H1 (cell line): Measurements from ENCODE around the gene TWIST2. TPM values are rescaled to one million over a fixed set of nuclear protein-coding genes. Genes with fewer than 3 reads are reported as not detected.

Experiments used
- CTCF ChIA-PET: fragments of 300-600 bp; sonication (Branson Sonifier 250); formaldehyde crosslinking; loops from one replicate; lab custom pipeline; 2021; ENCODE audit not compliant: partially characterized antibody; lab: Charles Lee
- POLR2A ChIA-PET: fragments of 300-600 bp; sonication (Branson Sonifier 250); formaldehyde crosslinking; loops from one replicate; lab custom pipeline; 2021; ENCODE audit warnings: inconsistent platforms; ENCODE audit not compliant: partially characterized antibody; lab: Charles Lee
- DNase-seq, 2 experiments: peaks; one replicate each; pipeline versions ENCODE4 v3.0.0 to v3.0.0-alpha.2; 2010 to 2022; ENCODE audit warnings: low spot score in 2 of 2, low read depth in 1 of 2, mixed read lengths in 1 of 2
- FAIRE-seq: peaks from 2 replicates; lab custom pipeline; 2011; peaks lifted over from hg19 to GRCh38; lab: Jason Lieb, UNC
- H2AFZ ChIP-seq: 2 replicates; pipeline ENCODE4 v1.8.1; 2012; ENCODE audit warnings: low read length, inconsistent platforms
- H2AK5ac ChIP-seq: 2 replicates; pipeline ENCODE4 v1.6.1; 2013; ENCODE audit warnings: low read depth, low read length
- H2BK120ac ChIP-seq: replicated peaks from 2 replicates; pipeline ENCODE3; 2013; ENCODE audit warnings: low read depth, low read length, inconsistent platforms
- H2BK12ac ChIP-seq: 2 replicates; pipeline ENCODE4 v1.6.1; 2013; ENCODE audit warnings: low read depth, low read length
- H2BK15ac ChIP-seq: 2 replicates; pipeline ENCODE4 v1.6.1; 2013; ENCODE audit warnings: low read length
- H2BK20ac ChIP-seq: 2 replicates; pipeline ENCODE4 v1.6.1; 2013; ENCODE audit warnings: low read length
- H2BK5ac ChIP-seq: 2 replicates; pipeline ENCODE4 v1.6.1; 2013; ENCODE audit warnings: low read depth, low read length
- H3K14ac ChIP-seq: 2 replicates; pipeline ENCODE4 v1.6.1; 2013; ENCODE audit warnings: inconsistent platforms; ENCODE audit not compliant: insufficient read length
- H3K18ac ChIP-seq: 2 replicates; pipeline ENCODE4 v1.6.1; 2013; ENCODE audit warnings: low read length; ENCODE audit errors: extremely low read depth
- H3K23ac ChIP-seq: 2 replicates; pipeline ENCODE4 v1.6.1; 2013; ENCODE audit warnings: inconsistent platforms; ENCODE audit not compliant: insufficient read length
- H3K23me2 ChIP-seq: 2 replicates; pipeline ENCODE4 v1.6.1; 2013; ENCODE audit warnings: low read depth, low read length
- H3K27ac ChIP-seq: 2 replicates; pipeline ENCODE4 v1.6.1; 2011; ENCODE audit warnings: low read depth, low read length, inconsistent platforms
- H3K27me3 ChIP-seq, 4 experiments: replicated peaks in 1 of 4; 1 replicate in 1 of 4; 2 replicates in 3 of 4; pipeline versions ENCODE4 v1.6.1 to v1.8.1; 2011 to 2013; ENCODE audit warnings: low read length in 3 of 4, mild to moderate bottlenecking in 3 of 4, inconsistent platforms in 2 of 4, mixed read lengths in 2 of 4, moderate library complexity in 1 of 4; ENCODE audit not compliant: control insufficient read depth in 3 of 4, insufficient read depth in 3 of 4; ENCODE audit errors: extremely low read depth in 1 of 4
- H3K36me3 ChIP-seq, 4 experiments: 2 replicates each; pipeline versions ENCODE4 v1.6.1 to v1.8.1; 2011 to 2013; ENCODE audit warnings: mild to moderate bottlenecking in 4 of 4, low read length in 3 of 4, moderate library complexity in 2 of 4, control low read depth in 1 of 4, inconsistent platforms in 1 of 4; ENCODE audit not compliant: insufficient read depth in 4 of 4, control insufficient read depth in 2 of 4
- H3K4ac ChIP-seq: replicated peaks from 2 replicates; pipeline ENCODE3; 2013; ENCODE audit warnings: low read length, low read depth, mixed read lengths, inconsistent platforms; ENCODE audit not compliant: insufficient read length
- H3K4me1 ChIP-seq, 4 experiments: replicated peaks in 1 of 4; 1 replicate in 1 of 4; 2 replicates in 3 of 4; pipeline versions ENCODE4 v1.6.1 to v1.8.1; 2011 to 2013; ENCODE audit warnings: low read length in 3 of 4, inconsistent platforms in 2 of 4, mixed read lengths in 1 of 4; ENCODE audit not compliant: insufficient read depth in 4 of 4, control insufficient read depth in 3 of 4
- H3K4me2 ChIP-seq, 2 experiments: 2 replicates each; pipeline versions ENCODE4 v1.6.1 to v1.8.1; 2011 to 2013; ENCODE audit warnings: low read depth in 2 of 2, low read length in 2 of 2, control low read depth in 1 of 2, inconsistent platforms in 1 of 2, mild to moderate bottlenecking in 1 of 2; ENCODE audit not compliant: insufficient read depth in 1 of 2
- H3K4me3 ChIP-seq, 4 experiments: fragments of 200-600, 300-600 bp in 1 of 4; sonication (generic), shearing (Covaris generic), sonication (Bioruptor Twin) in 1 of 4; 2 replicates each; pipeline versions ENCODE4 v1.5.1 to v1.8.1; 2011 to 2016; ENCODE audit warnings: low read length in 4 of 4, low read depth in 3 of 4, control low read depth in 2 of 4, inconsistent platforms in 2 of 4, mild to moderate bottlenecking in 2 of 4, mixed read lengths in 1 of 4, moderate library complexity in 1 of 4; ENCODE audit not compliant: insufficient read depth in 2 of 4; ENCODE audit errors: extremely low read depth in 1 of 4
- H3K56ac ChIP-seq: replicated peaks from 2 replicates; pipeline ENCODE3; 2013; ENCODE audit warnings: low read depth, mild to moderate bottlenecking, mixed read lengths, low read length, inconsistent platforms; ENCODE audit not compliant: insufficient read length
- H3K79me1 ChIP-seq: 2 replicates; pipeline ENCODE4 v1.6.1; 2013; ENCODE audit warnings: low read depth, low read length, control low read depth
- H3K79me2 ChIP-seq, 2 experiments: 2 replicates each; pipeline versions ENCODE4 v1.6.1 to v1.8.1; 2012 to 2013; ENCODE audit warnings: low read length in 2 of 2, mild to moderate bottlenecking in 2 of 2, inconsistent platforms in 1 of 2; ENCODE audit not compliant: insufficient read depth in 2 of 2, control insufficient read depth in 1 of 2
- H3K9ac ChIP-seq, 4 experiments: replicated peaks in 1 of 4; 1 replicate in 1 of 4; 2 replicates in 3 of 4; pipeline versions ENCODE4 v1.6.1 to v1.8.1; 2011 to 2013; ENCODE audit warnings: low read depth in 3 of 4, low read length in 3 of 4, control low read depth in 2 of 4, mild to moderate bottlenecking in 2 of 4, moderate library complexity in 2 of 4, inconsistent platforms in 1 of 4; ENCODE audit errors: extremely low read depth in 1 of 4
- H3K9me3 ChIP-seq, 2 experiments: 2 replicates each; pipeline versions ENCODE4 v1.6.1 to v1.8.1; 2012 to 2013; ENCODE audit warnings: mild to moderate bottlenecking in 2 of 2, moderate library complexity in 2 of 2, control low read depth in 1 of 2, inconsistent platforms in 1 of 2, low read depth in 1 of 2, low read length in 1 of 2, mixed read lengths in 1 of 2; ENCODE audit not compliant: insufficient read depth in 2 of 2
- H4K20me1 ChIP-seq, 2 experiments: replicated peaks in 1 of 2; 2 replicates each; pipeline versions ENCODE3 to v1.8.1; 2011 to 2013; ENCODE audit warnings: inconsistent platforms in 2 of 2, low read length in 2 of 2, mild to moderate bottlenecking in 1 of 2; ENCODE audit not compliant: insufficient read depth in 2 of 2, control insufficient read depth in 1 of 2
- H4K5ac ChIP-seq: 2 replicates; pipeline ENCODE4 v1.6.1; 2013; ENCODE audit warnings: low read length, low read depth, mixed read lengths, inconsistent platforms; ENCODE audit not compliant: insufficient read length
- H4K8ac ChIP-seq: 2 replicates; pipeline ENCODE4 v1.8.0; 2013; ENCODE audit warnings: mild to moderate bottlenecking, moderate library complexity, low read length, inconsistent platforms; ENCODE audit not compliant: insufficient read depth; ENCODE audit errors: extremely low read depth
- H4K91ac ChIP-seq: replicated peaks from 2 replicates; pipeline ENCODE3; 2013; ENCODE audit warnings: low read length, mixed read lengths, inconsistent platforms; ENCODE audit not compliant: insufficient read length
- CBX5 ChIP-seq: fragments of 300-800, 300-1000 bp; sonication (generic); IDR thresholded peaks from 2 replicates; pipeline ENCODE4 v1.7.1; 2016; ENCODE audit warnings: antibody characterized with exemption, low read length, low read depth
- CTCF ChIP-seq, 3 experiments: IDR thresholded peaks; 1 replicate in 2 of 3; 2 replicates in 1 of 3; pipeline versions ENCODE4 v1.5.1 to v1.6.1; 2011; ENCODE audit warnings: low read length in 3 of 3, mild to moderate bottlenecking in 3 of 3, inconsistent platforms in 2 of 3, low read depth in 1 of 3, moderate library complexity in 1 of 3; ENCODE audit not compliant: insufficient read depth in 1 of 3; ENCODE audit errors: control extremely low read depth in 1 of 3
- YY1 ChIP-seq: IDR thresholded peaks from 2 replicates; pipeline ENCODE4 v1.6.1; 2011; ENCODE audit warnings: low read depth, mild to moderate bottlenecking, low read length
- WGBS, 2 experiments: shearing (Covaris generic) in 1 of 2; methylation state at CpG; one replicate each; pipeline versions ENCODE4 v1.1.6 to v1.1.7; 2013 to 2015; ENCODE audit warnings: low lambda C conversion rate in 2 of 2, mixed read lengths in 2 of 2, inconsistent platforms in 1 of 2, low coverage in 1 of 2, missing lambda C conversion rate in 1 of 2; ENCODE audit not compliant: insufficient replicate concordance in 2 of 2, insufficient coverage in 1 of 2, insufficient read length in 1 of 2; ENCODE audit errors: extremely low coverage in 1 of 2, missing lambda C conversion rate in 1 of 2; 5-methylcytosine and 5-hydroxymethylcytosine counted together
- polyA plus RNA-seq, 7 experiments: library from polyadenylated mRNA; depleted of rRNA in 3 of 7; stranded (reverse) in 5 of 7; unstranded in 2 of 7; fragments of >200 nt in 5 of 7; fragments of 200-250 nt in 2 of 7; gene quantifications; 1 replicate in 5 of 7; 2 replicates in 1 of 7; 4 replicates in 1 of 7; pipeline versions ENCODE4 v1.2.1 to v1.2.3, GENCODE V29; 2011 to 2013; ENCODE audit warnings: missing spikeins in 2 of 7, mixed read lengths in 2 of 7
- total RNA-seq: library from RNA; stranded (reverse); fragmentation: NEBNext Ultra II Directional; extraction: Animal tissue kit (Norgen Biotek cat#: 25700); gene quantifications from 2 replicates; pipeline ENCODE4 v1.2.1, GENCODE V29; 2021

TWIST2 gene
- total and polyA plus RNA-seq, 2 of the 8 experiments (the other 6 are each of a cell fraction or from before 2014, with no cell fraction given), result 2.6 to 4.3 TPM

- no peaks in the 10 kb centered on the region for H3K79me2 ChIP-seq
- H4K20me1 ChIP-seq, result no peaks in the 10 kb centered on the region
- ChIA-PET CTCF (interaction anchor here (0.9 kb wide), 1 partner anchor 46 kb away, joined by 3 read pairs; no protein-coding TSS in a partner anchor), POLR2A (no interaction called here)
- H2AK5ac ChIP-seq, result no peak overlapping the region
- H2BK12ac ChIP-seq, result no peak overlapping the region
- H4K91ac ChIP-seq, result no peak overlapping the region
- H3K23ac ChIP-seq, result no peak overlapping the region
- H3K4me3 ChIP-seq, result no peak overlapping the region
- H4K8ac ChIP-seq, result no peak overlapping the region
- no peak overlapping the region for H3K18ac ChIP-seq
- FAIRE-seq, result no peak
- H3K56ac ChIP-seq, result no peak overlapping the region
- no peak overlapping the region for H3K9ac ChIP-seq
- no peaks in the 10 kb centered on the region for H3K27me3 ChIP-seq
- H3K79me1 ChIP-seq, result no peaks in the 10 kb centered on the region
- no peak overlapping the region for H3K14ac ChIP-seq
- H2BK120ac ChIP-seq, result no peak overlapping the region
- H4K5ac ChIP-seq, result no peak overlapping the region
- H3K9me3 ChIP-seq, result no peaks in the 10 kb centered on the region
- no peak overlapping the region for H2BK15ac ChIP-seq
- 91% methylated on average over 21 of the region's 21 CpGs; no CpG with 5 or more reads in 1 of the 2 experiments for WGBS, 2 experiments
- no peaks in the 10 kb centered on the region for H3K36me3 ChIP-seq
- no peaks in the 10 kb centered on the region for H3K23me2 ChIP-seq
- no peak overlapping the region for H3K27ac ChIP-seq
- H2BK20ac ChIP-seq, result no peak overlapping the region
- no peak overlapping the region for H2BK5ac ChIP-seq
- H3K4me2 ChIP-seq, result no peak overlapping the region
- H3K4ac ChIP-seq, result no peak overlapping the region
- TF ChIP-seq CTCF (IDR thresholded peaks at IDR 0.05; ENCODE audit: control extremely low read depth in 1 of 3, insufficient read depth in 1 of 3, low read depth in 1 of 3, low read length in 3 of 3) (no peak), CBX5 (no peak), YY1 (no peak)
- H2AFZ ChIP-seq, result 0 out of 2 replicates have a peak overlapping the region, but pooled peaks have one; percentile 30
- DNase-seq, result peak in 1 of 2 experiments; percentile 29
- no peaks in the 10 kb centered on the region for H3K4me1 ChIP-seq
Measured at GRCh38 chr2:238938401-238939055, 90.6 kb downstream of the TWIST2 start.
